Brain microvascular endothelial cell (primary cell): Measurements from ENCODE around the gene ZNF787.

ENCODE experiments used
- DNase-seq: peaks from one replicate; pipeline ENCODE4 v3.0.0-alpha.2; 2020
- H3K27ac ChIP-seq: fragments of 250-450 bp; sonication (Bioruptor Pico); 2 replicates; pipeline ENCODE4 v1.5.1; 2020; ENCODE audit warnings: mild to moderate bottlenecking, moderate library complexity
- H3K27me3 ChIP-seq: fragments of 250-450 bp; sonication (Bioruptor Pico); replicated peaks from 2 replicates; pipeline ENCODE4 v1.5.1; 2020; ENCODE audit warnings: mild to moderate bottlenecking
- H3K36me3 ChIP-seq: fragments of 250-450 bp; sonication (Bioruptor Pico); replicated peaks from 2 replicates; pipeline ENCODE4 v1.5.1; 2020; ENCODE audit warnings: mild to moderate bottlenecking
- H3K4me3 ChIP-seq: 2 replicates; pipeline ENCODE4 v1.5.1; 2011; ENCODE audit warnings: low read depth, mild to moderate bottlenecking, control low read depth, low read length, moderate library complexity
- in situ Hi-C: cut with HindIII; loops from 2 replicates; pipeline ENCODE4 v1.10.0; 2017; ENCODE audit warnings: low sequenced_read_pairs, low pct_ligation_motif_present
- TF ChIP-seq, protein P1 (sequence below): IDR thresholded peaks from 2 replicates; pipeline ENCODE4 v1.5.1; 2011; ENCODE audit warnings: low read depth, mild to moderate bottlenecking, moderate library complexity, low read length, control low read depth, inconsistent platforms; ENCODE audit errors: missing control alignments

ZNF787 gene

DNA sequence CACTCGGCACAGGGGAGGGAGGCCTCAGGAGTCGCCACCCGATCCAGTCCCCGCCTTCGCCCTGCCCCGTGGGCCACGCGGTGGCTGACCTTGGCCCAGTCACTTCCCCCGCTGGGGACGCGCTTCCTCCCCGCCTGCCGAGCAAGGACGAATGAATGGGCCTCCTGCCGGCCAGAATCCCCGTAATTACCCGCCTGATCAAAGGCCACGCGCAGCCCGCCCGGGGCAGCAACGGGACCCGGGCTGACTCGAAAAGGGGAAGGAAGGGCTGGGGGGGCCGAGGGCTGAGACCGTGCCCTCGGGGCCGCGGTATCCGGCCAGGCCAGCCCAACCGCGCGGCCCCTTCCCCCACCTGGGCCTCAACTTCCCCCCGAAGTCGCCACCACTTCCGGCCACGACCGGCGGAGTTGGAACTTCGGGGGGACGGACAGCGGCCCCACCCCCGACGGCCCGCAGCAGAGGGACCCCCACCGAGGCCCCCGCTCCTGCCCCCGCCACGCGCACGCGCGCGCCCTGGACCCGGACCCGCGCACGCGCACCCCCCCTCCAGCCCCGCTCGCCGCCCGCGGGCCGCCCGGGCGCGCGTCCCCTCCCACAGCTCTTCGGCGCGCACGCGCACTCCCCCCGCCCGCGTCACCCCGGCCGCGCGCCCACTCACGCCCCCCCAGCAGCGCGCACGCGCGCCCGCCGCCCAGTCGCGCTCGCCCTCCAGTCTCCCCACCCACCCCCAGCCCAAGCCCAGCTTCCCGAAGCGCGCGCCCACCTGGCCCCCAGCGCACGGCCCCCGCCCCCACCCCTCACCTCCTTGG lies 520 bp downstream of the ZNF787 start:
- DNase-seq, result peak; percentile 53
- H3K27me3 ChIP-seq, result no peaks in the 10 kb centered on the region
- peaks cover 1% of the 10 kb centered on the region for H3K36me3 ChIP-seq
- H3K27ac ChIP-seq, result peak overlapping the region; percentile 86
- H3K4me3 ChIP-seq, result peak overlapping the region; percentile 77
- in situ Hi-C loops, result no loop called here
- TF ChIP-seq, protein P1, sequence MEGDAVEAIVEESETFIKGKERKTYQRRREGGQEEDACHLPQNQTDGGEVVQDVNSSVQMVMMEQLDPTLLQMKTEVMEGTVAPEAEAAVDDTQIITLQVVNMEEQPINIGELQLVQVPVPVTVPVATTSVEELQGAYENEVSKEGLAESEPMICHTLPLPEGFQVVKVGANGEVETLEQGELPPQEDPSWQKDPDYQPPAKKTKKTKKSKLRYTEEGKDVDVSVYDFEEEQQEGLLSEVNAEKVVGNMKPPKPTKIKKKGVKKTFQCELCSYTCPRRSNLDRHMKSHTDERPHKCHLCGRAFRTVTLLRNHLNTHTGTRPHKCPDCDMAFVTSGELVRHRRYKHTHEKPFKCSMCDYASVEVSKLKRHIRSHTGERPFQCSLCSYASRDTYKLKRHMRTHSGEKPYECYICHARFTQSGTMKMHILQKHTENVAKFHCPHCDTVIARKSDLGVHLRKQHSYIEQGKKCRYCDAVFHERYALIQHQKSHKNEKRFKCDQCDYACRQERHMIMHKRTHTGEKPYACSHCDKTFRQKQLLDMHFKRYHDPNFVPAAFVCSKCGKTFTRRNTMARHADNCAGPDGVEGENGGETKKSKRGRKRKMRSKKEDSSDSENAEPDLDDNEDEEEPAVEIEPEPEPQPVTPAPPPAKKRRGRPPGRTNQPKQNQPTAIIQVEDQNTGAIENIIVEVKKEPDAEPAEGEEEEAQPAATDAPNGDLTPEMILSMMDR, result peak; percentile 42

DNA sequence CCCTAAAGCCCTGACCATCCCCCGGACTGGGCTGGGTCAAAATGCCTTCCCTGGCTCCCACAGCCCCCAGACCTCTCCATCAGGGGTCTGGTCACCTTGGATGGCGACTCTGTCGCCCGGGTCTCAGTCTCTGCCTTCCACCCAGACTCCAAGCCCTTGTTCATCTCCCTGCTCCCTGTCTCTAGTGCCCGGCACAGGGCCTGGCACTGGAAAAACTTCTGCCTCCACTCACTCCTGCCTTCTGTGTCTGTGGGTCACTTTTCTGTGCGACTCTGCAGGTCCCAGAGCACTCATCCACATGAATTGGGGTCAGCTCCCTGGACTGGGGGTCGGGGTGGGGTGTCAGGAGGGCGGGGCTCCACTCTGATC lies 1.1 kb downstream of the ZNF787 start:
- Histone ChIP-seq H3K27me3 (no peaks in the 10 kb centered on the region), H3K36me3 (peaks cover 3% of the 10 kb centered on the region), H3K4me3 (peak overlapping the region; percentile 77), H3K27ac (peak overlapping the region; percentile 86)
- in situ Hi-C loops, result no loop called here
- TF ChIP-seq, protein P1, result no peak
- DNase-seq, result no peak

DNA sequence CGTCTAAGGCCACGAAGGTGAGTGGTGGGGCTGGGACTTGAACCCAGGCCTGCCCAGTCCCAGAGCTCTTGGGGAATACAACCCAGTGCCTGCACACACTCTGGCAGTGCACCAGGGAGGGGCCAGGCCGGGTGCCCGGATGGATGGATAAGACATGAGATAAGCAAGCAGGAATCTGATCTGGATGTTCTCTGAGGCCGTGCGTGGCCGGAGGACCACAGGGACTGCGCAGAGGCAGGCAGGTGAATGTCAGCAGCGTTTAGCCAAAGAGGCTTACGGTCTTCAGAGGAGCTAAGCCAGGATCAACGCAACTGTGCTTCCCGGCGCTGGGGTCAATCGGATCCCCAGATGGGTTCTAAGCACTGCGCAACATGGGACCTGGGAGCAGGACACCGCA lies 1.5 kb downstream of the ZNF787 start:
- TF ChIP-seq, protein P1, result no peak

DNA sequence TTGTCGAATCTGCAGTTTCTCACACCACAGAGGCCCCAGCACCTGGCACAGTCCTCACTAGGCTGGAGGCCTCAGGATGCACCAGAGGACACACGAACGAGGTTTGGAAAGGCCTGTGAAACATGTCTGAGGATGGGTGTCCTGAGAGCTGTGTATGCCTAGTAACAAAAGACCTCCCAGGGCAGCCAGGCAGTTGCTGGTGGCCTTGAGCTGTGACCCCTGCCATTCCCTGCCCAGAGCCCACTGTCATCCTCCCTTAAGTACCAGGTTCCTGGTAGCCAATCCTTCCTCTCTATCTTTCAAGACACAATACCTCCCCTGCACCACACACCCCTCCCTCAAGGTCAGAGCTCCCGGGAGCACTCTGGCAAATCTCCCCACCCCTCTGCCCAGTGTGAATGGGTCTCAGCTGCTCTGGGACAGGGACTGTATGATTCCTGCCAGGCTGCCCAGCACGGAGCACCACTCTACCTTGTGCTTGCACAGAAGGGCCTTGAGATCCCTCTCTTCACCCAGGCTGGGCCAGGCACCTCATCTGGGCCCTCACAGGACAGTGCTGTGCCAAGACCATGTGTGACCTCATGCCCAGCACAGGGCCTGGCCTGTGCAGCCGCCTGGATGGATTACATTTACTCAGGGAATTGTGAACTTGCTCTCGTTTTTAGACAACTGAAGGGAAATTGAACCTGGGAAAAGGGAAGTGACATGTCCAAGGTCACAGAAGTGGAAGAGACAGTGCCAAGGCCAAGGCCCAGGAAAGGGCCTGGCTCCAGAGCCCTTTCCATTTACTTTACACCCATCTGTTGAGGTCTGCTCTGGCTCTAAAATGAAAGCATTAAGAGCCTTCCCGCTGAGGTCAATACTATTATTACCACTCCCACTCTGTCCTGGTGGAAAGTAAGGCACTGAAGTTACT lies 2.2 kb downstream of the ZNF787 start:
- Histone ChIP-seq H3K4me3 (no peak overlapping the region), H3K27me3 (no peaks in the 10 kb centered on the region), H3K36me3 (peaks cover 3% of the 10 kb centered on the region), H3K27ac (no peak overlapping the region)
- TF ChIP-seq, protein P1, result no peak
- in situ Hi-C loops, result no loop called here
- no peak for DNase-seq

More for the DNA sequence above, 1.5 kb downstream of the ZNF787 start:
- in situ Hi-C loops, result no loop called here
- peak overlapping the region; percentile 77 for H3K4me3 ChIP-seq
- H3K27me3 ChIP-seq, result no peaks in the 10 kb centered on the region
- H3K27ac ChIP-seq, result peak overlapping the region; percentile 86
- peak; percentile 70 for DNase-seq
- H3K36me3 ChIP-seq, result peaks cover 3% of the 10 kb centered on the region

DNA sequence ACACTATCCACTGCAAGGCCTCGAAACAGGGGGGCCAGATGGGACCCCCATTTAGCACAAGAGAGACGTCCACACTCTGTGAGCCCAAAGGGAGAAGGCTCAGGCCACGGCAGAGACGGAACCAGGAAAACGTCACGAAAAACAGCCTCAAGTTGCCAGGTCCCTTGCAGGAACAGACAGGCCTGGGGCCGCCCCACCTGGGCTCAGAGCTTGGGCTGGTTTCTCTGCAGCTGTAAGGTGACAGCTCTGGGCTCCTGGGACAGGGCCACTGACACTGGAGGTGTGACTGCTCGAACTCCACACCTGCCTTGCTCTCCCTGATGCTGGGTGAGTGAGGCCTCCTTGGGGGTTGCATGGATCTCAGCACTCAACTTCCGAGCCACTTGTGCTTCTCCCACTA lies 3.2 kb downstream of the ZNF787 start:
- Histone ChIP-seq H3K27ac (no peak overlapping the region), H3K4me3 (no peak overlapping the region), H3K27me3 (no peaks in the 10 kb centered on the region), H3K36me3 (peaks cover 3% of the 10 kb centered on the region)
- no peak for DNase-seq
- in situ Hi-C loops, result no loop called here
- TF ChIP-seq, protein P1, result no peak
